Ovary (tissue), 9 donors: ENCODE data around the gene DCAF4. TPM values are rescaled to one million over a fixed set of nuclear protein-coding genes. Genes with fewer than 3 reads are reported as not detected.

ENCODE experiments used
- DNase-seq, 5 donors: peaks; one replicate each; pipeline ENCODE4 v3.0.0-alpha.2; 2019 to 2020
- H3K27ac ChIP-seq, 2 donors: fragments of 200-600 bp; one replicate each; pipeline versions ENCODE4 v1.5.1 to v1.8.0; 2019 to 2022
- H3K27me3 ChIP-seq: fragments of 200-600 bp; one replicate; pipeline ENCODE4 v1.8.0; 2022
- H3K36me3 ChIP-seq: fragments of 200-600 bp; sonication (generic); one replicate; pipeline ENCODE4 v1.5.1; 2019
- H3K4me1 ChIP-seq: one replicate; pipeline ENCODE4 v1.8.1; 2013; ENCODE audit warnings: mild to moderate bottlenecking, moderate library complexity; ENCODE audit not compliant: insufficient read depth
- H3K4me3 ChIP-seq: fragments of 200-600 bp; sonication (generic); one replicate; pipeline ENCODE4 v1.5.1; 2017
- H3K9me3 ChIP-seq, 2 donors: fragments of 200-600 bp in 1 of 2; sonication (generic) in 1 of 2; one replicate each; pipeline versions ENCODE4 v1.5.1 to v1.8.1; 2013 to 2019; ENCODE audit warnings: mild to moderate bottlenecking in 1 of 2, moderate library complexity in 1 of 2
- CTCF ChIP-seq, 3 donors: fragments of 450-650 bp in 2 of 3; fragments of 200-600 bp in 1 of 3; IDR thresholded peaks; one replicate each; pipeline versions ENCODE4 v1.5.1 to v1.8.0; 2016 to 2022; ENCODE audit warnings: antibody characterized with exemption in 3 of 3, mild to moderate bottlenecking in 1 of 3
- EP300 ChIP-seq: sonication (generic); formaldehyde crosslinking; IDR thresholded peaks from one replicate; pipeline ENCODE4 v1.6.1; 2017; ENCODE audit warnings: antibody characterized with exemption
- POLR2A ChIP-seq: fragments of 450-650 bp; IDR thresholded peaks from one replicate; pipeline ENCODE4 v1.6.1; 2017; ENCODE audit warnings: antibody characterized with exemption, mild to moderate bottlenecking, moderate library complexity
- WGBS, 3 donors: extraction: QIAGEN DNeasy Blood & Tissue Kit in 1 of 3; methylation state at CpG; one replicate each; pipeline versions ENCODE4 v1.1.5 to v1.1.7; 2013 to 2017; 5-methylcytosine and 5-hydroxymethylcytosine counted together
- intact Hi-C, 4 donors: fragments of 100-400 bp; cut with DNase I; formaldehyde crosslinking; loops; one replicate each; pipeline versions ENCODE4 v1.11.0 to v1.15.1; 2022 to 2023
- polyA plus RNA-seq, 2 donors: library from polyadenylated mRNA; stranded (reverse); fragments of 200-250 nt in 1 of 2; fragments of 350-450 nt in 1 of 2; fragmentation: Illumina TruSeq in 1 of 2; extraction: RNeasy Lipid Tissue Mini Kit (QIAGEN cat#74804) in 1 of 2; gene quantifications; one replicate each; pipeline ENCODE4 v1.2.3, GENCODE V29; 2013 to 2014
- total RNA-seq, 7 donors: library from RNA; depleted of rRNA in 2 of 7; stranded (reverse); fragments of >200 nt in 2 of 7; fragmentation: NEBNext Ultra II Directional in 3 of 7; extraction: Animal tissue kit (Norgen Biotek cat#: 25700) in 3 of 7; gene quantifications; one replicate each; pipeline versions ENCODE4 v1.1.0 to v1.2.4, GENCODE V29; 2016 to 2023
- donor health status: DM: no; HTN: no; CAD: no; lungs with moderate emphysema.
- donor health status: DM: no; HTN: no; CAD: no.
- donor health status: Bipolar disorder and iron deficiency.
- donor health status: DM: yes; HTN: yes; CAD: no.
- donor health status: DM: no; HTN: no; CAD: no.
- donor health status: DM: yes; HTN: yes; CAD: no.

DCAF4 gene
- total and polyA plus RNA-seq, 9 donors, result 12.2 to 31.1 (median 20.4) TPM

GRCh38 chr14:72943876-72944430, 17.7 kb downstream of the DCAF4 start:
- TF ChIP-seq CTCF (IDR thresholded peaks at IDR 0.05) (no peak), EP300 (no peak), POLR2A (no peak)
- 84 to 90% (median 85%) methylated on average over 13 of the region's 13 CpGs for WGBS, 3 donors
- Histone ChIP-seq H3K27ac (no peak overlapping the region), H3K27me3 (no peaks in the 10 kb centered on the region), H3K9me3 (no peaks in the 10 kb centered on the region), H3K36me3 (no peaks in the 10 kb centered on the region), H3K4me1 (peaks cover 4% of the 10 kb centered on the region), H3K4me3 (no peak overlapping the region)
- DNase-seq, result no peak
- intact Hi-C loops, result loop anchor here in 1 of 4 donors (5.0 kb wide), 1 partner anchor 37 kb away; no protein-coding TSS in a partner anchor

GRCh38 chr14:72945356-72946027, 19.2 kb downstream of the DCAF4 start:
- intact Hi-C loops, result loop anchor here in 3 of 4 donors (5.0 kb wide), 1 partner anchor 428 kb away; no protein-coding TSS in a partner anchor

GRCh38 chr14:72946491-72946890, 20.2 kb downstream of the DCAF4 start:
- Histone ChIP-seq H3K36me3 (no peaks in the 10 kb centered on the region), H3K9me3 (no peaks in the 10 kb centered on the region), H3K27me3 (no peaks in the 10 kb centered on the region), H3K27ac (no peak overlapping the region), H3K4me1 (no peaks in the 10 kb centered on the region), H3K4me3 (no peak overlapping the region)
- DNase-seq, result no peak
- TF ChIP-seq POLR2A (no peak), CTCF (IDR thresholded peaks at IDR 0.05) (no peak)
- 91 to 95% (median 93%) methylated on average over 8 of the region's 8 CpGs for WGBS, 3 donors
- intact Hi-C loops, result loop anchor here in 3 of 4 donors (5.0 kb wide), 1 partner anchor 429 kb away; no protein-coding TSS in a partner anchor

More at GRCh38 chr14:72945356-72946027, 19.2 kb downstream of the DCAF4 start:
- Histone ChIP-seq H3K4me3 (no peak overlapping the region), H3K9me3 (no peaks in the 10 kb centered on the region), H3K36me3 (no peaks in the 10 kb centered on the region), H3K27me3 (no peaks in the 10 kb centered on the region), H3K27ac (no peak overlapping the region), H3K4me1 (no peaks in the 10 kb centered on the region)
- DNase-seq, result no peak
- TF ChIP-seq CTCF (IDR thresholded peaks at IDR 0.05) (no peak), POLR2A (no peak), EP300 (no peak)
- 91 to 95% (median 93%) methylated on average over 13 of the region's 13 CpGs for WGBS, 3 donors

- Histone ChIP-seq H3K27me3 (no peaks in the 10 kb centered on the region), H3K9me3 (no peaks in the 10 kb centered on the region), H3K27ac (no peak overlapping the region), H3K4me1 (no peaks in the 10 kb centered on the region), H3K36me3 (no peaks in the 10 kb centered on the region), H3K4me3 (no peak overlapping the region)
- no peak for DNase-seq
- no peak for TF ChIP-seq CTCF (IDR thresholded peaks at IDR 0.05)
- TF ChIP-seq EP300, result no peak
- TF ChIP-seq POLR2A, result no peak
- WGBS, 3 donors, result 83 to 86% (median 86%) methylated on average over 9 of the region's 9 CpGs
- intact Hi-C loops, result loop anchor here (2.0 to 5.0 kb wide), 2 partner anchors 430 to 433 kb away; no protein-coding TSS in a partner anchor
Observed at GRCh38 chr14:72947366-72948160, 21.3 kb downstream of the DCAF4 start.
